Retina (tissue), 1 donor: ENCODE results near the gene RNF157.
A peak's percentile ranks its signal among the peaks of the same experiment; 100 is the strongest.

Experiments used
- DNase-seq: peaks from one replicate; pipeline ENCODE4 v3.0.0-alpha.2; 2016

The RNF157 gene

DNA sequence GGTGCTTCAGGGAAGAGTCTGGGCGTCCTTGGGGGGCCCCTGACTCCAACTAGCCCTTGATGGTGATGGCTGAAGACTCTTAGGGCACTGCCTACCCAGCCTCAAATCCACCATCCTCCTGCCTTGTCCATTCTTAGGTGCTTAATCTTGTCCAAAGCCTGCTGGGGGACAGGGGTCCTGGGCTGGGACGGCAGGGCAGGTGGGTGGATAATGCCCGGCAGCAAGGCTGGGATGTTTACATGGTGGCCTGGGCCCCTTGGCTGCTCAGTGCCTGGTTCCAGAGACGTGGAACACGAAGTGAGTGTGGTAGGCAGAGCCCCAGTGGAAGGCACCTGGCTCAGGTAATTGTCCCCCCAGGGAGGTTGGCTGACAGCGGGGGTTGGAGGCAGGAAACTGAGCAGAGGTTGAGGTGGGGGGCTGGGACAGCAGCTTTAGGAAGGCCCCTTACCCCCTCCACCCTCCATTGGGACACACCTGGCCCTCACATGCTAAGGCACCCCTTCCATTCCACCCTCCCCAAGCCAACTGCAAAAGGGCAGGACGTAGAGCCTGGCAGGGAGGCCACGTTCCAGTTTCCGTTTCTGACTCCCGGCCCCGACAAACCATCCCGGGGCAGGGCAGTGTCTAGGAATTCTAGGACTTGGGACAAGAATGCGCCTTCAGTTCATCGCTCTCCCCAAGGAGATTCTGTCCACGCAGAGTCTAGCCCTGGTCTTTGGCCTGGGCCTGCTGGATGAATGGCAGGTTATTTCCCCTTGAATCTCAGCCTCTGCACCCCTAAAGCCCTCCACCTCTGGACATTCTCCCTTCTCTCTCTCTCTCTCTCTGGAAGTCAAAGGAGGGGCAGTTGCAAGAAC is 101.2 kb downstream of the RNF157 start:
- DNase-seq = no peak

DNA sequence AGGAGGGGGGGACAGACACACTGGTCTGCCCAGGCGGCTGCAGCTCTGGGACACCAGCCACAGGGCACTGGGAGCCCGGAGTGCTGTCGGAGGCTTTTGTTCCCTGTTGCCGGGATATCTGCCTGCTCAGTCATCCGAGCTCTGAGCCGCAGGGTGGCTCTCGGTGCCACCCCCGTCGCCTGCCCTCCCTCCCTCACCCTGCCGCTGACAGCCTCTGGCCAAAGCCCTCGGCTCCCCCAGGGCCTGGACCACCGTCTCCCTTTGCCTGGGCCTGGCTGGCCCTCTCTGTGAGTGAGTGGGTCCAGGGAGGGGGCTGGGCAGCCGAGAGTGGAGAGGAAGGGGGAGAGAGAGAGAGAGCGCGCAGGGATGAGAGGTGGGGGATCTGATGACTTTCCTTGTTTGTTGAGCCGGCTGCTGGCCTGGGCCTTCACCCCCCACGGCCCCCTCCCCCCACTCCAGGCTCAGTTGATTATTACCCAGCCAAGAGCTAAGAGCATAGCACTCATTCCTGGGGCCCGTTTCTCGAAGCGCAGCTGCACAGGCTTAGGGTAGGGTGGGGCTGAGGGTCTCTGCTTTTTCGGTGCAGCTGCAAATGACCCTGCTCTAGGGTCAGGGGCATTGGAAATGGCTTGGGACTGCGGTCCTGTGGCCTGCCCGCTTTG is 101.9 kb downstream of the RNF157 start:
- peak; percentile 91 for DNase-seq

GRCh38 chr17:76137351-76138233 is 102.7 kb downstream of the RNF157 start:
- DNase-seq = no peak

DNA sequence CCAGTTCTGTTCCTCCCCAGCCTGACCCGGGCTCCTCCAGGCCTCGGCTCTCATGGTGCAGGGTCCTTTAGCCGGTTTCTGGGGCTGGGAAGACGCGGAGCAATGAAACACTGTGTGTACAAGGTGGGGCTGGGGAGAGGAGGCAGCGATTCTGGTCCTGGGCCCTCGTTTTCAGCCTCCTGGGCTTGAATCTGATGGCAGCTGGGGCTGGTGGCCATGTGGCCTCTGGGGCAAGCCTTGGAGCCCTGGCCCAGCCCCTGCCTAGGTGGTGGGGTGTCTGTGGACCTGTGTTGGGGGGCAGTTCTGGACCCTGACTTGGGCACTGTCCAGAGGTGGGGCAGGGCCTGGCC is 103.3 kb downstream of the RNF157 start:
- no peak for DNase-seq

- no peak for DNase-seq
These were observed 103.9 kb downstream of the RNF157 start for GRCh38 chr17:76136276-76137000.

- no peak for DNase-seq
These were observed 104.5 kb downstream of the RNF157 start for GRCh38 chr17:76135810-76136188.

GRCh38 chr17:76134911-76135809 is 105.1 kb downstream of the RNF157 start:
- DNase-seq = peak; percentile 41

DNA sequence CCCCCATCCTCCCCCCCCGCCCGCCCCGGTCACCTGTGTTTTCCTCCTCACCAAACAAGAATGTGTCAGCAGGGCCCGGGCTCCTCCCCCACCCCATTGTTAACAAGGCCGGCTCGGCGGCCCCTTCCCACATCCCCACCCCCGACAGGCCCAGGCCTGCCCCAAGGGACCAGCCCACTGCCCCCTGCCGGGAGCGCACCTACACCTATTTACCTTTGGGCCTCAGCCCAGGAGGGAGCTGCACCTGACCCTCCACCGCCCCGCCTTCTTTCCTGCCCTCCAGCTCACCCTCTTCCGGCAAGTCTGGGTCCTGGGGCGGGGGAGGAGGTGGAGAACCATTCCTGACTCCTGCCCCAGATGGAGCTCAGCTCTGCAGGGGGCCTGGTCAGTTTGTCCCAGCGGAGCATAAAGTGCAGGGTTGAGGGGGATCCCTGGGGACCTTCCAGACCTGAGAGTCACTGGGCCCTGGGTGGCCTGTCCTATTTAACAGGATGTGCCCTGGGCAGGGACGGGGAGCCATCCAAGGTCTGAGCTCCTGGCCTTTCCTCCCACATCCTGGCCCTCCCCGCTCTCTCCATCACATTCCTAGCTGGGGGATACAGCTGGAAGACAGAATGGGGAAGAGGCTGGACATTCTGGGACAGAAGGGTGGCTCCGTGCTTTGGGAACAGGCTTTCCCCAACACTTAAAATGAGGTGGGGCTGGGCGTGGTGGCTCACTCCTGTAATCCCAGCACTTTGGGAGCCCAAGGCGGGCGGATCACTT is 107.5 kb downstream of the RNF157 start:
- DNase-seq = no peak

DNA sequence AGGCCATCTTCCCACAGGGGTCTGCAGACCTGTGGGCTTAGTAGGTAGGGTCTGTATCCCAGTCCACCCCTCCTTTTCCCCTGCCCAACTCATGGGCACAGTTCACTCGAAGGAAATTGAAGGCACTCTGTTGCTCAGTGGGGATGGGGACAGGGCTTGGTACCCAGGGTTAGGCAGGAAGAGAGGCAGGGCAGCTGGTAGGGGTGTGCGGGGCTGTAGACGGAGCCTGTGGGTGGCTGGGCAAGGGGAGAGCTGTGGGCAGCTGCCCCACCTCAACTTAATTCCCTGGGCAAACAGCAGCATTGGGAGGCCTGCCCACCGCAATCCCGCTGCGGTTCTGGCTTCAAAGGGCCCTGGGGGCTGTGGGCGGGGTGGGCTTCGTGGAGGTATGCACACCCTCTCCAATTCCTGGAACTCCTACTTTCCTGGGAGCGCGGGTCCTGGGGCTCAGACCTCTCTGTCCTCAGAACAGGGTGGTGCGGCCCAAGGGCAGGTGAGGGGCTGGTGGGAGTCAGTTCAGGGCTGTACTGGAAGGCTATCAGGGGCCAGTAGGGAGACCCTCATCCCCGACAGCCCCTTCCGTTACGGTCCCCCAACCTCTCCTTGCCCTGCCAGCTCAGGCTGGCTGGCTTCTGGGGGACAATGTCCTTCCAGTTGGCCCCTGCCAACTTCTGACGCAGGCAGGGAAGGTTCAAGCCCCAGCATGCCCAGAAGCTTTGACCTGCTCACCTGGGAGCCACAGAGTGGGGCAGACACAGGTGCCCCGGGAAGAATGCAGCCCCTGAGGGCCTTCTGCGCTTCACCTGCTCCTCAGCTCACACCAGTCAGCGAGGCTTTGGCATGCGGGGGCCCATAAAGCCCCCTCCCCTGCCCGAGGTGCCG is 108.4 kb downstream of the RNF157 start:
- no peak for DNase-seq

GRCh38 chr17:76131051-76131691 is 109.1 kb downstream of the RNF157 start:
- no peak for DNase-seq

DNA sequence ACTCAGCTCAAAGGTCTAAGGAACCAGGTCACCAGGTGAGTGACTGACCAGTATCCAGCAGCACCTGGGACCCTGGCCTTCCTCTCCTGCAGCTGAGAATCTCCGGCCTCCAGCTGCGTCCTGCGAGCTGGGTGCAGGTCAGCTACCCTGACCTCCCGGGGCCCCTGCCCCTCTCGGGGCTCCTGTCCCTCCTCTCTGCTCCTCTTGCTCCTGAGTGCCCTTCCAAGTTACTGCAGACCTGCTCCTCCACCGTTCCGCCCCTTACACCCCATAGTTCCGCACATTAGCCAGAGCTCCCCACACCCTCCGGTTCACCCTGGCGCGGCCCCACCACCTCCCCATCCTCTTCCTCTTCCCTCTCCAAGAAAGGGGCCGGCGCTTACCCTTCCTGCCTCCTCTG is 109.8 kb downstream of the RNF157 start:
- no peak for DNase-seq

GRCh38 chr17:76125922-76126321 is 114.4 kb downstream of the RNF157 start:
- DNase-seq = no peak

GRCh38 chr17:76125391-76125675 is 115.0 kb downstream of the RNF157 start:
- no peak for DNase-seq

- DNase-seq = no peak
These were observed 115.5 kb downstream of the RNF157 start for GRCh38 chr17:76124582-76125390.

GRCh38 chr17:76123749-76124581 is 116.3 kb downstream of the RNF157 start:
- DNase-seq = no peak

GRCh38 chr17:76123191-76123499 is 117.1 kb downstream of the RNF157 start:
- no peak for DNase-seq

GRCh38 chr17:76122431-76123190 is 117.7 kb downstream of the RNF157 start:
- no peak for DNase-seq
